IMR-90 (cell line): ENCODE data around the gene ZDHHC14. TPM values are rescaled to one million over a fixed set of nuclear protein-coding genes. Genes with fewer than 3 reads are reported as not detected.

Experiments used
- ATAC-seq: fragments of 200-7000 bp; cut with Tn5 transposase; 2 replicates; pipeline ENCODE4 v1.9.1; 2020; ENCODE audit warnings: low read depth, mild to moderate bottlenecking, moderate library complexity
- BruUV-seq: library from RNA; stranded (reverse); fragments of 400-500 nt; replicated peaks from 2 replicates; lab custom pipeline; 2021; lab: Mats Ljungman, UMichigan
- CTCF ChIA-PET: fragments of 300-600 bp; formaldehyde crosslinking; extraction: SDS; loops from one replicate; lab custom pipeline; 2021; ENCODE audit warnings: antibody characterized with exemption; lab: Yijun Ruan, JAX
- POLR2A ChIA-PET: fragments of 300-600 bp; sonication (Branson Sonifier 250); formaldehyde crosslinking; loops from one replicate; lab custom pipeline; 2022; ENCODE audit warnings: antibody characterized with exemption; ENCODE audit not compliant: unreplicated experiment; lab: Charles Lee
- DNase-seq: peaks from one replicate; pipeline ENCODE4 v3.0.0; 2013
- H2AFZ ChIP-seq: replicated peaks from 2 replicates; pipeline ENCODE3; 2013; ENCODE audit warnings: low read length, mild to moderate bottlenecking; ENCODE audit not compliant: poor library complexity
- H2AK5ac ChIP-seq: 2 replicates; pipeline ENCODE4 v1.6.1; 2013; ENCODE audit warnings: low read depth, low read length, inconsistent platforms
- H2AK9ac ChIP-seq: replicated peaks from 2 replicates; pipeline ENCODE3; 2013; ENCODE audit warnings: mild to moderate bottlenecking, low read depth, low read length, moderate library complexity; ENCODE audit not compliant: poor library complexity
- H2BK120ac ChIP-seq: 2 replicates; pipeline ENCODE4 v1.6.1; 2013; ENCODE audit warnings: low read depth, low read length, inconsistent platforms
- H2BK15ac ChIP-seq: 3 replicates; pipeline ENCODE4 v1.6.1; 2013; ENCODE audit warnings: low read depth, low read length, inconsistent platforms
- H2BK20ac ChIP-seq: 2 replicates; pipeline ENCODE4 v1.6.1; 2013; ENCODE audit warnings: low read depth, mild to moderate bottlenecking, inconsistent platforms, low read length, moderate library complexity
- H2BK5ac ChIP-seq: 2 replicates; pipeline ENCODE4 v1.6.1; 2013; ENCODE audit warnings: mild to moderate bottlenecking, low read depth, low read length, inconsistent platforms; ENCODE audit not compliant: poor library complexity, severe bottlenecking
- H3K14ac ChIP-seq: replicated peaks from 2 replicates; pipeline ENCODE4 v1.6.1; 2013; ENCODE audit warnings: low read depth, low read length, inconsistent platforms
- H3K18ac ChIP-seq: 2 replicates; pipeline ENCODE4 v1.6.1; 2013; ENCODE audit warnings: low read depth, low read length, control low read depth
- H3K23ac ChIP-seq: 2 replicates; pipeline ENCODE4 v1.6.1; 2013; ENCODE audit warnings: low read depth, low read length, inconsistent platforms
- H3K27ac ChIP-seq: 2 replicates; pipeline ENCODE4 v1.5.1; 2013; ENCODE audit warnings: mild to moderate bottlenecking, control low read depth, low read length; ENCODE audit not compliant: insufficient read depth
- H3K27me3 ChIP-seq: 2 replicates; pipeline ENCODE4 v1.6.1; 2013; ENCODE audit warnings: low read length; ENCODE audit not compliant: control insufficient read depth, insufficient read depth
- H3K36me3 ChIP-seq: 2 replicates; pipeline ENCODE4 v1.6.1; 2013; ENCODE audit warnings: low read length, mixed read lengths; ENCODE audit not compliant: control insufficient read depth, insufficient read depth
- H3K4ac ChIP-seq: 2 replicates; pipeline ENCODE4 v1.6.1; 2013; ENCODE audit warnings: low read depth, low read length, inconsistent platforms
- H3K4me1 ChIP-seq: 2 replicates; pipeline ENCODE4 v1.6.1; 2013; ENCODE audit warnings: low read length, mixed read lengths; ENCODE audit not compliant: control insufficient read depth, insufficient read depth
- H3K4me2 ChIP-seq: 2 replicates; pipeline ENCODE4 v1.6.1; 2013; ENCODE audit warnings: low read depth, mild to moderate bottlenecking, control low read depth, low read length, moderate library complexity
- H3K4me3 ChIP-seq: 2 replicates; pipeline ENCODE4 v1.5.1; 2013; ENCODE audit warnings: low read depth, mild to moderate bottlenecking, control low read depth, low read length, moderate library complexity; ENCODE audit not compliant: insufficient read depth
- H3K56ac ChIP-seq: 2 replicates; pipeline ENCODE4 v1.6.1; 2013; ENCODE audit warnings: low read length, inconsistent platforms; ENCODE audit not compliant: insufficient read depth; ENCODE audit errors: extremely low read depth
- H3K79me1 ChIP-seq, 2 experiments: 2 replicates each; pipeline ENCODE4 v1.6.1; 2013; ENCODE audit warnings: low read length in 2 of 2, inconsistent platforms in 1 of 2, low read depth in 1 of 2
- H3K9ac ChIP-seq: 2 replicates; pipeline ENCODE4 v1.6.1; 2013; ENCODE audit warnings: low read depth, low read length, control low read depth
- H3K9me1 ChIP-seq: 2 replicates; pipeline ENCODE4 v1.6.1; 2013; ENCODE audit warnings: low read length, inconsistent platforms; ENCODE audit not compliant: insufficient read depth
- H3K9me3 ChIP-seq: 2 replicates; pipeline ENCODE4 v1.6.1; 2013; ENCODE audit warnings: low read length; ENCODE audit not compliant: control insufficient read depth, insufficient read depth
- H4K20me1 ChIP-seq: 2 replicates; pipeline ENCODE4 v1.6.1; 2013; ENCODE audit warnings: low read length, inconsistent platforms; ENCODE audit not compliant: insufficient read depth
- H4K5ac ChIP-seq: 2 replicates; pipeline ENCODE4 v1.6.1; 2013; ENCODE audit warnings: mild to moderate bottlenecking, low read depth, low read length, control low read depth
- H4K8ac ChIP-seq, 2 experiments: 2 replicates each; pipeline ENCODE4 v1.6.1; 2013; ENCODE audit warnings: low read depth in 2 of 2, low read length in 2 of 2, control low read depth in 1 of 2, inconsistent platforms in 1 of 2
- H4K91ac ChIP-seq: 2 replicates; pipeline ENCODE4 v1.6.1; 2013; ENCODE audit warnings: low read depth, low read length, inconsistent platforms; ENCODE audit not compliant: insufficient read depth
- BHLHE40 ChIP-seq: fragments of 150-350 bp; IDR thresholded peaks from 2 replicates; pipeline ENCODE4 v1.6.1; 2016; ENCODE audit warnings: mild to moderate bottlenecking, low read depth, low read length
- CEBPB ChIP-seq: IDR thresholded peaks from 2 replicates; pipeline ENCODE4 v1.6.1; 2012; ENCODE audit warnings: low read depth, low read length, improper control_type of control experiment
- CTCF ChIP-seq: conservative IDR thresholded peaks from 2 replicates; pipeline ENCODE4 v1.5.1; 2012; ENCODE audit warnings: mild to moderate bottlenecking, low read depth, low read length, improper control_type of control experiment
- FOS ChIP-seq: fragments of 150-350 bp; IDR thresholded peaks from 2 replicates; pipeline ENCODE4 v1.6.1; 2016; ENCODE audit warnings: low read depth, low read length
- MXI1 ChIP-seq: IDR thresholded peaks from 2 replicates; pipeline ENCODE4 v1.6.1; 2012; ENCODE audit warnings: low read depth, mild to moderate bottlenecking, low read length, moderate library complexity, borderline replicate concordance
- POLR2A ChIP-seq: IDR thresholded peaks from 2 replicates; pipeline ENCODE4 v1.6.1; 2012; ENCODE audit warnings: mild to moderate bottlenecking, low read depth, low read length
- RCOR1 ChIP-seq: IDR thresholded peaks from 2 replicates; pipeline ENCODE4 v1.6.1; 2012; ENCODE audit warnings: mild to moderate bottlenecking, low read length, improper control_type of control experiment; ENCODE audit not compliant: insufficient replicate concordance
- RFX5 ChIP-seq: IDR thresholded peaks from 2 replicates; pipeline ENCODE4 v1.8.0; 2012; ENCODE audit warnings: low read depth, mild to moderate bottlenecking, low read length, moderate library complexity
- WGBS, 2 experiments: methylation state at CpG; one replicate each; pipeline versions ENCODE4 v1.1.5 to v1.1.7; 2013; ENCODE audit warnings: missing lambda C conversion rate in 2 of 2; ENCODE audit not compliant: insufficient read length in 1 of 2; ENCODE audit errors: extremely low coverage in 2 of 2; 5-methylcytosine and 5-hydroxymethylcytosine counted together
- dilution Hi-C: fragments of 300-500 bp; cut with HindIII; formaldehyde crosslinking; loops from one replicate; pipeline ENCODE4 v1.14.3; 2018; ENCODE audit warnings: low sequenced_read_pairs; ENCODE audit not compliant: unreplicated experiment
- in situ Hi-C: fragments of 300-500 bp; cut with MboI; formaldehyde crosslinking; loops from 3 replicates; pipeline ENCODE4 v1.14.3; 2019; ENCODE audit warnings: low sequenced_read_pairs, inconsistent platforms, mixed read lengths
- intact Hi-C: fragments of 100-400 bp; cut with micrococcal nuclease; formaldehyde crosslinking; loops from 2 replicates; pipeline ENCODE4 v1.10.0; 2022
- polyA plus RNA-seq, 3 experiments: library from polyadenylated mRNA; depleted of rRNA; stranded (reverse); fragments of >200 nt; gene quantifications; 2 replicates each; pipeline ENCODE4 v1.2.3, GENCODE V29; 2012; ENCODE audit warnings: low replicate concordance in 1 of 3
- total RNA-seq: library from RNA; depleted of rRNA; stranded (reverse); fragments of >200 nt; gene quantifications from 2 replicates; pipeline ENCODE4 v1.2.3, GENCODE V29; 2012

The ZDHHC14 gene
- total and polyA plus RNA-seq, 2 of the 4 experiments (the other 2 are of a cell fraction), result 0.90 to 2.0 TPM

DNA sequence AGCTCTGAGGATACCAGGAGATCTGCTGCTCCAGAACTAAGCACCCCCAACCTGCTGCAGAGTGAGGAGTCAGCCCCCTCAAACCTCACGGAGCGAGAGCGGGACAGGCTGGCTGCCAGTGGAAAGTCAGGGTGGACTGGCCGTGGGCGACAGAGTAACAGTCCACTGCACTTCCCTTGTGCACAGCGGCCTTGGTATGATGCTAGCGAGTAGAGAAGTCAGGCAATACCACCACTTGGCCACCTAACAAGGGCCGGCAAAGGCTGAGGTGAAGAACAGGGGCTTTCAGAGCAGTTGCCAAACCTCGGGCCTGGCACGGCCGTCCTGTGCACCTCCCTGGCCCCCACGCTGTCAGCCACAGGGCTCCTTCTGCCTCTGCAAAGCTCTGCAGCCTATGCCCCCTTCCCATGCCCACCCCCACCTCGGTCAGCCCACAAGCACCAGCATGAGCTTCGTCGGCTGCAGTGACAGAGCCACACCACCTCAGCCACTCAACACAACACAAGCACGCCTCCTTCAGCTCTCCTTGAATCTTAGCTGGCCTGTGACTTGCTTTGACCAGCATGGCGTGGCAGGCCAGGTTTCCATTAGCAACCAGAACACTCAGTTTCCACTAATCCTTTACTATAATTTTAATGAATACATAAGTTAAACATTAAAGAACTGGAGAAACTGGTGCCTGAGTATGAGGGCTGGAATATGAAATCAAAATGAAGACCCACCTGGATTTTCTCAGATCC, 314.5 kb downstream of the ZDHHC14 start:
- Histone ChIP-seq H2AFZ (no peak overlapping the region), H2BK5ac (no peak overlapping the region), H2AK5ac (no peak overlapping the region), H3K36me3 (no peaks in the 10 kb centered on the region), H4K5ac (no peak overlapping the region), H2BK120ac (no peak overlapping the region), H3K27ac (no peak overlapping the region), H2AK9ac (no peak overlapping the region), H4K91ac (no peak overlapping the region), H3K4me3 (no peak overlapping the region), H3K79me1 (no peaks in the 10 kb centered on the region), H4K20me1 (no peaks in the 10 kb centered on the region), H3K14ac (no peak overlapping the region), H4K8ac (no peak overlapping the region), H2BK15ac (no peak overlapping the region), H3K56ac (no peak overlapping the region), H3K4me2 (no peak overlapping the region), H3K9me1 (no peaks in the 10 kb centered on the region), H2BK20ac (no peak overlapping the region), H3K23ac (no peak overlapping the region), H3K9me3 (peaks cover 9% of the 10 kb centered on the region), H3K4me1 (no peaks in the 10 kb centered on the region), H3K27me3 (peaks cover 58% of the 10 kb centered on the region), H3K4ac (no peak overlapping the region), H3K18ac (no peak overlapping the region), H3K9ac (no peak overlapping the region)
- in situ Hi-C loops (no loop called here), intact Hi-C loops (no loop called here), dilution Hi-C loops (no loop called here)
- 70% methylated on average over 5 of the region's 17 CpGs; no CpG with 5 or more reads in 1 of the 2 experiments for WGBS, 2 experiments
- TF ChIP-seq CEBPB, result no peak
- TF ChIP-seq CTCF, result no peak
- TF ChIP-seq FOS, result no peak
- no peak for TF ChIP-seq RFX5
- no peak for TF ChIP-seq RCOR1
- TF ChIP-seq BHLHE40, result no peak
- TF ChIP-seq MXI1, result no peak
- no peak for TF ChIP-seq POLR2A
- ATAC-seq (no peak), DNase-seq (no peak)
- BruUV-seq, result no TSS peak
- CTCF ChIA-PET, result no interaction called here
- POLR2A ChIA-PET, result no interaction called here
